G401.6 (cell line): ENCODE data around the gene TEKT5.
"Not testable (repeated sequence)": the region's sequence is repeated elsewhere in the genome, so short reads cannot be mapped to it uniquely, and the experiment has no call there.

Experiments
- FAIRE-seq: peaks from 2 replicates; lab custom pipeline; 2012; peaks lifted over from hg19 to GRCh38; lab: Jason Lieb, UNC

The TEKT5 gene

GRCh38 chr16:10658943-10659342 is 35.8 kb downstream of the TEKT5 start:
- FAIRE-seq = no peak

DNA sequence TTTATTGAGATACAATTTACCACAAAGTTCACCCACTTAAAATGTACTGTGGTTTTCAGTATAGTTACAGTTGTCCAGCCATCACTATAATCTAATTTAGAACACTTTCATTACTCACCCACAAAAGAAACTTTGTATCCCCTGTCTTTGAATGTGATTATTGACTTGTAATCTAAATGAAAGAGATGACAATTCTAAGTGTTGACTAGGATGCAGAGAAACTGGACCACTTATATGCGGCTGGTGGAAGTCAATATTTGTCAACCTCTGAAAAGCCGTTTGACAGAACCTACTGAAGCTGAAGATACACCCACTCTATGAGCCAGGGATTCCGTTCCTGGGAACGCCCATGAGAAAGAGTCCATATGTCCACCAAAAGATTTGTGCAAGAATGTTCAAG is 36.8 kb downstream of the TEKT5 start:
- FAIRE-seq = no peak

DNA sequence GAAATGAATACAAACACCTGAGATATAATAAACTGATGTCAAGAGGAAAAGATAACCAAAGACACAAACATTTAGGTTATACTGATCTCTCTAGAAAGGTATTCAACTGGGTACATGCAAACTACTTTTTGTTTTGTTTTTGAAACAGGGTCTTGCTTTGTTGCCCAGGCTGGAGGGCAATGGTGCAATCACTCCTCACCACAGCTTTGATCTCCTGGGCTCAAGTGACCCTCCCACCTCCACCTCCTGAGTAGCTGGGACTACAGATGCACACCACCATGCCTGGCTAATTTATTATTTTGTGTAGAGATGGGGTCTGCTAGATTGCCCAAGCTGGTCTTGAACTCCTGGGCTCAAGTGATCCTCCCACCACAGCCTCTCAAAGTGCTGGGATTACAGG is 38.1 kb downstream of the TEKT5 start:
- no peak for FAIRE-seq

GRCh38 chr16:10655415-10655977 is 39.2 kb downstream of the TEKT5 start:
- no peak for FAIRE-seq

GRCh38 chr16:10654592-10655414 is 39.9 kb downstream of the TEKT5 start:
- FAIRE-seq = no peak

GRCh38 chr16:10652730-10653590 is 41.8 kb downstream of the TEKT5 start:
- no peak for FAIRE-seq

- not testable (repeated sequence) for FAIRE-seq
These were observed 45.6 kb downstream of the TEKT5 start for GRCh38 chr16:10649098-10649497.

- FAIRE-seq = no peak
These were observed 46.9 kb downstream of the TEKT5 start for GRCh38 chr16:10647721-10648296.

DNA sequence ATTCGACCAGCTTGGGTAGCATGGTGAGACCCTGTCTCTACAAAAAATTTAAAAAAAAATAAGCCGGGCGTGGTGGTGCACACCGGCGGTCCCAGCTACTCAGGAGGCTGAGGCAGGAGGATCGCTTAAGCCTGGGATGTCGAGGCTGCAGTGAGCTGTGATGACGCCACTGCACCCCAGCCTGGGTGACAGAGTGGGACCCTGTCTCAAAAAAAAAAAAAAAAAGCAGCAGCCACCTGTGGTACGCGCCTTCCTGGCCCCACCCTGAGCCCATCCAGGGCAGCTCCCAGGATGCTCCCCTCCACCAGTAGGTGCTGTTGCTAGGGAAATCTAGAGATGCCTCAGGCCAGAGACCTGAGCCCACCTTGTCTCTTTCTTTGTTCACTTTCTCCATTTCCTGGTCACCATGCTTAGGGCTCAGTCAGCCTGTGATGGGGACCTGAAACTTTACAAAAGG is 47.4 kb downstream of the TEKT5 start:
- no peak for FAIRE-seq

GRCh38 chr16:10646581-10647263 is 48.0 kb downstream of the TEKT5 start:
- no peak for FAIRE-seq

GRCh38 chr16:10646228-10646580 is 48.5 kb downstream of the TEKT5 start:
- no peak for FAIRE-seq

- no peak for FAIRE-seq
These were observed 50.6 kb downstream of the TEKT5 start for GRCh38 chr16:10644092-10644491.

- no peak for FAIRE-seq
These were observed 51.8 kb downstream of the TEKT5 start for GRCh38 chr16:10642964-10643363.

DNA sequence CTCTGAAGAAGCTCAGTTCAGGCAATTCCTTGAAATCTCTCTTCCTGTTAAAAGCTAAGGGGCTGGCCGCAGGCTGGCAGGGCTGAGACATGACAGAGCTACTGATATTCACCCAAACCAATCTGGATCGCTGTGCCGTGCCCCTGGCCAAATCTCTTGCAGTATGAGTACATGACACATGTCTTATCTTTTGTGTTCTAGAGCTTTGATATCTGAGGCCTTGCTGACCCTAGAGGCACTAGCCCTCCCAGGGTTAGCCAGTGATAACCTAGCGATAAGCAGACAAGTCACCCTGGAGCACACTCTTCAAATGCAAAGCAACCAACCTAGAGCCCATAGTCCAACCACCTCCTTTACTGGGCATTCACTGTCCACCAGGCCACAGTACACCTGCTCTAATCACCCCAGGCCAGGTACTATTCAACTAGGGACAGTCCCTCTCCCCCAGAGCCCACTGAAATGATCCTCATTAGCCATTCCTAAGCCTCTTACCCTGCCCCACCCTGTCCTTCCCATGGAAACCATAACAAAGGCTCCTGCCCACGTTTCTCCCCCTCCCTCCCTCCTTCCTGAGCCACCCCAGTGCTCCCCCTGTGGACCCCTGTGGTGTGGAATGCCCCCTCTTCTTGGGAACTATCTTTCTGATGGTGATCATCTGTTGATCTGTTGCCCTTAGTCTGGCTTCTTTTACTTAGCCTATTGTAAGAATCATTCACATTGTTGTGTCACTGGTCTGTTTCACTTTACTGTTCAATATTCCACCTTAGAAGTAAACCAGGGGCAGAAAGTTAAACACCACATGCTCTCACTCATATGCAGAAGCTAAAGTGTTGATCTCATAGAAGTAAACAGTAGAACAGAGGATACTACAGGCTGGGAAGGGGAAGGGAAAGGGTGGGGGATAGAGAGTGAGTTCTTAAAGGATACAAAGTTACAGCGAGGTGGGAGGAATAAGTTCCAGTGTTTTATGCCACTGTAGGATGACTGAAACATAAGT is 52.5 kb downstream of the TEKT5 start:
- no peak for FAIRE-seq

GRCh38 chr16:10641555-10641952 is 53.2 kb downstream of the TEKT5 start:
- no peak for FAIRE-seq

- no peak for FAIRE-seq
These were observed 53.8 kb downstream of the TEKT5 start for GRCh38 chr16:10640934-10641333.

DNA sequence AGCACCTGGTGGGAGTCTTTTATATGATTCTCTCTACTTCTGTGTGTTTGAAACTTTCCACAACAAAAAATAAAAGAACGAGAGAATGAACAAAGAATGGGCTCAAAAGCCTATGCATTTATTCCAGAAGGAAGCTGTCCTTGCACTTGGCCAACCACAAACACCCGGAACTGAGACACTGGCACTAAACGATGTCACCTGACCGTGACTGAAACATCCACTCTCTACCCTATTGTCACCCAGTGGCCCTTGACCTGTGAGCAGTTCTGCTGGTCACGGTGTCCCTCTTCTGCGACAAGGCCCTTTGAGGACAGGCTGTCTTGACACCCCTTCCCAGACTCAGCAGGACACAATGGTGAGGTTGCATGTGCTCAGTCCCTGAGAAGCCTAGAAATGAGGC is 56.6 kb downstream of the TEKT5 start:
- FAIRE-seq = no peak

DNA sequence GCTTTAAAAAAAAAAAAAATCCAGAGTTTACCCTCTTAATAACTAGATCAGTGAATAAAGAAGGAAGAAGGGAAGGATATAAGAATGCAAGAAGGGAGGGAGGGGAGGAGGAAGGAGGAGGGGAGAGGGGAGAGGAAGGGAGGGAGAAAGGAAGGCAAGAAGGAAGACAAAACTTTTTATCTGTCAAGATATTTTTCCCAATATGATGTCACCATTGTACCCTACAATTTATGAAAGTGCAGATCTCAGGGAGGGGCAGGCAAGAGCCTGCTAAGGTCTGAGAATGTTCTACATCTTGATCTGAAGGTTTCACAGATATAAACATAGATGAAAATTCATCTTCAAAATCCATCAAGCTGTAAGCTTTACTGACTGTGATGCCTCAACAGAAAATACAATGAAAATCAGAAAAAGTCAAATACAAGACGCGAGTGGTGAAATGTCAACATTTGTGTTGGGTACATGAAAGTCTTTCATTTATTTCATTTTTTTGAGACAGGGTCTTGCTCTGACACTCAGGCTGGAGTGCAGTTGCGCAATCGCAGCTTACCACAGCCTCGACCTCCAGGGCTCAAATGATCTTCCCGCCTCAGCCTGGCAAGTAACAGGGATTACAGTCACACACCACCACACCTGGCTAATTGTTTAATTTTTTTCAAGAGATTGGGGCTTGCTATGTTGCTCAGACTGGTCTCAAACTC is 57.2 kb downstream of the TEKT5 start:
- no peak for FAIRE-seq

- FAIRE-seq = no peak
These were observed 59.2 kb downstream of the TEKT5 start for GRCh38 chr16:10635365-10636021.

GRCh38 chr16:10633429-10633828 is 61.3 kb downstream of the TEKT5 start:
- not testable (repeated sequence) for FAIRE-seq
